ENCODE measurements around the gene GNG13. TPM values are rescaled to one million over a fixed set of nuclear protein-coding genes. Genes with fewer than 3 reads are reported as not detected.

The GNG13 gene
- total and polyA plus RNA-seq, 2 experiments from 2014 or later, result not detected

GRCh38 chr16:795580-796229 is 4.8 kb downstream of the GNG13 start:
- Histone ChIP-seq H3K9me2 (ENCODE audit: insufficient read depth) (no peaks in the 10 kb centered on the region), H3K27me3 (replicated peaks; ENCODE audit: insufficient read depth) (peaks cover 8% of the 10 kb centered on the region), H3F3A (ENCODE audit: insufficient read depth) (no peaks in the 10 kb centered on the region), H3K4me3 (no peak overlapping the region), H3K4me2 (ENCODE audit: unreplicated experiment) (no peak overlapping the region), H3K36me3 (ENCODE audit: low read depth) (no peaks in the 10 kb centered on the region), H3K79me2 (ENCODE audit: insufficient read depth) (no peaks in the 10 kb centered on the region), H3K27ac (no peak overlapping the region), H2AFZ (no peak overlapping the region), H3K9ac (no peak overlapping the region), H4K20me1 (ENCODE audit: insufficient read depth) (no peaks in the 10 kb centered on the region), H3K9me3 (ENCODE audit: low read depth) (no peaks in the 10 kb centered on the region), H3K4me1 (ENCODE audit: insufficient read depth) (no peaks in the 10 kb centered on the region)
- DNase-seq, result no peak
- TF ChIP-seq EZH2 (IDR thresholded peaks at IDR 0.05; ENCODE audit: insufficient read depth, poor library complexity, severe bottlenecking) (no peak), EZH2phosphoT487 (IDR thresholded peaks at IDR 0.05; ENCODE audit: insufficient read depth, low read depth) (no peak)
- 84 to 85% methylated on average over 26 to 33 of the region's 33 CpGs for WGBS, 2 experiments (ENCODE audit: low coverage in 1 of 2, low lambda C conversion rate in 2 of 2, missing lambda C conversion rate in 2 of 2)
- in situ Hi-C loops (cut with MboI), result no loop called here

GRCh38 chr16:794853-795466 is 5.6 kb downstream of the GNG13 start:
- Histone ChIP-seq H3K36me3 (ENCODE audit: low read depth) (no peaks in the 10 kb centered on the region), H3K4me2 (ENCODE audit: unreplicated experiment) (no peak overlapping the region), H3K79me2 (ENCODE audit: insufficient read depth) (no peaks in the 10 kb centered on the region), H3K9me3 (ENCODE audit: low read depth) (no peaks in the 10 kb centered on the region), H3K9me2 (ENCODE audit: insufficient read depth) (no peaks in the 10 kb centered on the region), H3K27ac (no peak overlapping the region), H4K20me1 (ENCODE audit: insufficient read depth) (no peaks in the 10 kb centered on the region), H3K4me3 (no peak overlapping the region), H3K4me1 (ENCODE audit: insufficient read depth) (no peaks in the 10 kb centered on the region), H3K27me3 (replicated peaks; ENCODE audit: insufficient read depth) (0 out of 2 replicates have a peak, but pooled peaks cover 1% of the 10 kb centered on the region), H3K9ac (no peak overlapping the region), H3F3A (ENCODE audit: insufficient read depth) (no peaks in the 10 kb centered on the region), H2AFZ (no peak overlapping the region)
- no peak for DNase-seq
- 90 to 91% methylated on average over 12 to 31 of the region's 31 CpGs for WGBS, 2 experiments (ENCODE audit: low coverage in 1 of 2, low lambda C conversion rate in 2 of 2, missing lambda C conversion rate in 2 of 2)
- in situ Hi-C loops (cut with MboI), result no loop called here
- no peak for TF ChIP-seq EZH2phosphoT487 (IDR thresholded peaks at IDR 0.05; ENCODE audit: insufficient read depth, low read depth)
- no peak for TF ChIP-seq EZH2 (IDR thresholded peaks at IDR 0.05; ENCODE audit: insufficient read depth, poor library complexity, severe bottlenecking)

- DNase-seq, result no peak
- peaks cover 1% of the 10 kb centered on the region for H3K79me2 ChIP-seq (ENCODE audit: insufficient read depth)
- in situ Hi-C loops (cut with MboI), result no loop called here
- no peak overlapping the region for H3K4me2 ChIP-seq (ENCODE audit: unreplicated experiment)
- TF ChIP-seq EZH2 (IDR thresholded peaks at IDR 0.05; ENCODE audit: insufficient read depth, poor library complexity, severe bottlenecking) (no peak), EZH2phosphoT487 (IDR thresholded peaks at IDR 0.05; ENCODE audit: insufficient read depth, low read depth) (no peak)
- no peaks in the 10 kb centered on the region for H3K4me1 ChIP-seq (ENCODE audit: insufficient read depth)
- no peak overlapping the region for H3K9ac ChIP-seq
- no peaks in the 10 kb centered on the region for H4K20me1 ChIP-seq (ENCODE audit: insufficient read depth)
- H3K4me3 ChIP-seq, result no peak overlapping the region
- H2AFZ ChIP-seq, result no peak overlapping the region
- H3K9me3 ChIP-seq (ENCODE audit: low read depth), result no peaks in the 10 kb centered on the region
- H3K36me3 ChIP-seq (ENCODE audit: low read depth), result no peaks in the 10 kb centered on the region
- H3K27me3 ChIP-seq (replicated peaks; ENCODE audit: insufficient read depth), result no peaks in the 10 kb centered on the region
- H3K9me2 ChIP-seq (ENCODE audit: insufficient read depth), result no peaks in the 10 kb centered on the region
- no peaks in the 10 kb centered on the region for H3F3A ChIP-seq (ENCODE audit: insufficient read depth)
- 91 to 93% methylated on average over 35 to 40 of the region's 40 CpGs for WGBS, 2 experiments (ENCODE audit: low coverage in 1 of 2, low lambda C conversion rate in 2 of 2, missing lambda C conversion rate in 2 of 2)
- H3K27ac ChIP-seq, result no peak overlapping the region
Observed at GRCh38 chr16:794091-794822, 6.3 kb downstream of the GNG13 start.

- TF ChIP-seq EZH2 (IDR thresholded peaks at IDR 0.05; ENCODE audit: insufficient read depth, poor library complexity, severe bottlenecking), result no peak
- TF ChIP-seq EZH2phosphoT487 (IDR thresholded peaks at IDR 0.05; ENCODE audit: insufficient read depth, low read depth), result no peak
- in situ Hi-C loops (cut with MboI), result no loop called here
- 89 to 90% methylated on average over 8 of the region's 8 CpGs for WGBS, 2 experiments (ENCODE audit: low coverage in 1 of 2, low lambda C conversion rate in 2 of 2, missing lambda C conversion rate in 2 of 2)
Observed at GRCh38 chr16:793414-793813, 7.1 kb downstream of the GNG13 start.

More at GRCh38 chr16:793414-793813, 7.1 kb downstream of the GNG13 start:
- no peaks in the 10 kb centered on the region for H3K4me1 ChIP-seq (ENCODE audit: insufficient read depth)
- no peak overlapping the region for H2AFZ ChIP-seq
- no peaks in the 10 kb centered on the region for H3K9me3 ChIP-seq (ENCODE audit: low read depth)
- H3F3A ChIP-seq (ENCODE audit: insufficient read depth), result no peaks in the 10 kb centered on the region
- H3K36me3 ChIP-seq (ENCODE audit: low read depth), result no peaks in the 10 kb centered on the region
- H3K79me2 ChIP-seq (ENCODE audit: insufficient read depth), result peaks cover 5% of the 10 kb centered on the region
- no peaks in the 10 kb centered on the region for H3K27me3 ChIP-seq (replicated peaks; ENCODE audit: insufficient read depth)
- H3K4me3 ChIP-seq, result no peak overlapping the region
- DNase-seq, result no peak
- no peak overlapping the region for H3K27ac ChIP-seq
- no peak overlapping the region for H3K4me2 ChIP-seq (ENCODE audit: unreplicated experiment)
- no peaks in the 10 kb centered on the region for H4K20me1 ChIP-seq (ENCODE audit: insufficient read depth)
- no peak overlapping the region for H3K9ac ChIP-seq
- H3K9me2 ChIP-seq (ENCODE audit: insufficient read depth), result no peaks in the 10 kb centered on the region
